H1 (cell line): Measurements from ENCODE around the gene ASIC5. TPM values are rescaled to one million over a fixed set of nuclear protein-coding genes. Genes with fewer than 3 reads are reported as not detected.

Source experiments
- CTCF ChIA-PET: fragments of 300-600 bp; sonication (Branson Sonifier 250); formaldehyde crosslinking; loops from one replicate; lab custom pipeline; 2021; ENCODE audit not compliant: partially characterized antibody; lab: Charles Lee
- POLR2A ChIA-PET: fragments of 300-600 bp; sonication (Branson Sonifier 250); formaldehyde crosslinking; loops from one replicate; lab custom pipeline; 2021; ENCODE audit warnings: inconsistent platforms; ENCODE audit not compliant: partially characterized antibody; lab: Charles Lee
- DNase-seq, 2 experiments: peaks; one replicate each; pipeline versions ENCODE4 v3.0.0 to v3.0.0-alpha.2; 2010 to 2022; ENCODE audit warnings: low spot score in 2 of 2, low read depth in 1 of 2, mixed read lengths in 1 of 2
- FAIRE-seq: peaks from 2 replicates; lab custom pipeline; 2011; peaks lifted over from hg19 to GRCh38; lab: Jason Lieb, UNC
- H2AFZ ChIP-seq: 2 replicates; pipeline ENCODE4 v1.8.1; 2012; ENCODE audit warnings: low read length, inconsistent platforms
- H2AK5ac ChIP-seq: 2 replicates; pipeline ENCODE4 v1.6.1; 2013; ENCODE audit warnings: low read depth, low read length
- H2BK120ac ChIP-seq: replicated peaks from 2 replicates; pipeline ENCODE3; 2013; ENCODE audit warnings: low read depth, low read length, inconsistent platforms
- H2BK12ac ChIP-seq: 2 replicates; pipeline ENCODE4 v1.6.1; 2013; ENCODE audit warnings: low read depth, low read length
- H2BK15ac ChIP-seq: 2 replicates; pipeline ENCODE4 v1.6.1; 2013; ENCODE audit warnings: low read length
- H2BK20ac ChIP-seq: 2 replicates; pipeline ENCODE4 v1.6.1; 2013; ENCODE audit warnings: low read length
- H2BK5ac ChIP-seq: 2 replicates; pipeline ENCODE4 v1.6.1; 2013; ENCODE audit warnings: low read depth, low read length
- H3K14ac ChIP-seq: 2 replicates; pipeline ENCODE4 v1.6.1; 2013; ENCODE audit warnings: inconsistent platforms; ENCODE audit not compliant: insufficient read length
- H3K18ac ChIP-seq: 2 replicates; pipeline ENCODE4 v1.6.1; 2013; ENCODE audit warnings: low read length; ENCODE audit errors: extremely low read depth
- H3K23ac ChIP-seq: 2 replicates; pipeline ENCODE4 v1.6.1; 2013; ENCODE audit warnings: inconsistent platforms; ENCODE audit not compliant: insufficient read length
- H3K23me2 ChIP-seq: 2 replicates; pipeline ENCODE4 v1.6.1; 2013; ENCODE audit warnings: low read depth, low read length
- H3K27ac ChIP-seq: 2 replicates; pipeline ENCODE4 v1.6.1; 2011; ENCODE audit warnings: low read depth, low read length, inconsistent platforms
- H3K27me3 ChIP-seq, 4 experiments: replicated peaks in 1 of 4; 1 replicate in 1 of 4; 2 replicates in 3 of 4; pipeline versions ENCODE4 v1.6.1 to v1.8.1; 2011 to 2013; ENCODE audit warnings: low read length in 3 of 4, mild to moderate bottlenecking in 3 of 4, inconsistent platforms in 2 of 4, mixed read lengths in 2 of 4, moderate library complexity in 1 of 4; ENCODE audit not compliant: control insufficient read depth in 3 of 4, insufficient read depth in 3 of 4; ENCODE audit errors: extremely low read depth in 1 of 4
- H3K36me3 ChIP-seq, 4 experiments: 2 replicates each; pipeline versions ENCODE4 v1.6.1 to v1.8.1; 2011 to 2013; ENCODE audit warnings: mild to moderate bottlenecking in 4 of 4, low read length in 3 of 4, moderate library complexity in 2 of 4, control low read depth in 1 of 4, inconsistent platforms in 1 of 4; ENCODE audit not compliant: insufficient read depth in 4 of 4, control insufficient read depth in 2 of 4
- H3K4ac ChIP-seq: replicated peaks from 2 replicates; pipeline ENCODE3; 2013; ENCODE audit warnings: low read length, low read depth, mixed read lengths, inconsistent platforms; ENCODE audit not compliant: insufficient read length
- H3K4me1 ChIP-seq, 4 experiments: replicated peaks in 1 of 4; 1 replicate in 1 of 4; 2 replicates in 3 of 4; pipeline versions ENCODE4 v1.6.1 to v1.8.1; 2011 to 2013; ENCODE audit warnings: low read length in 3 of 4, inconsistent platforms in 2 of 4, mixed read lengths in 1 of 4; ENCODE audit not compliant: insufficient read depth in 4 of 4, control insufficient read depth in 3 of 4
- H3K4me2 ChIP-seq, 2 experiments: 2 replicates each; pipeline versions ENCODE4 v1.6.1 to v1.8.1; 2011 to 2013; ENCODE audit warnings: low read depth in 2 of 2, low read length in 2 of 2, control low read depth in 1 of 2, inconsistent platforms in 1 of 2, mild to moderate bottlenecking in 1 of 2; ENCODE audit not compliant: insufficient read depth in 1 of 2
- H3K4me3 ChIP-seq, 4 experiments: fragments of 200-600, 300-600 bp in 1 of 4; sonication (generic), shearing (Covaris generic), sonication (Bioruptor Twin) in 1 of 4; 2 replicates each; pipeline versions ENCODE4 v1.5.1 to v1.8.1; 2011 to 2016; ENCODE audit warnings: low read length in 4 of 4, low read depth in 3 of 4, control low read depth in 2 of 4, inconsistent platforms in 2 of 4, mild to moderate bottlenecking in 2 of 4, mixed read lengths in 1 of 4, moderate library complexity in 1 of 4; ENCODE audit not compliant: insufficient read depth in 2 of 4; ENCODE audit errors: extremely low read depth in 1 of 4
- H3K56ac ChIP-seq: replicated peaks from 2 replicates; pipeline ENCODE3; 2013; ENCODE audit warnings: low read depth, mild to moderate bottlenecking, mixed read lengths, low read length, inconsistent platforms; ENCODE audit not compliant: insufficient read length
- H3K79me1 ChIP-seq: 2 replicates; pipeline ENCODE4 v1.6.1; 2013; ENCODE audit warnings: low read depth, low read length, control low read depth
- H3K79me2 ChIP-seq, 2 experiments: 2 replicates each; pipeline versions ENCODE4 v1.6.1 to v1.8.1; 2012 to 2013; ENCODE audit warnings: low read length in 2 of 2, mild to moderate bottlenecking in 2 of 2, inconsistent platforms in 1 of 2; ENCODE audit not compliant: insufficient read depth in 2 of 2, control insufficient read depth in 1 of 2
- H3K9ac ChIP-seq, 4 experiments: replicated peaks in 1 of 4; 1 replicate in 1 of 4; 2 replicates in 3 of 4; pipeline versions ENCODE4 v1.6.1 to v1.8.1; 2011 to 2013; ENCODE audit warnings: low read depth in 3 of 4, low read length in 3 of 4, control low read depth in 2 of 4, mild to moderate bottlenecking in 2 of 4, moderate library complexity in 2 of 4, inconsistent platforms in 1 of 4; ENCODE audit errors: extremely low read depth in 1 of 4
- H3K9me3 ChIP-seq, 2 experiments: 2 replicates each; pipeline versions ENCODE4 v1.6.1 to v1.8.1; 2012 to 2013; ENCODE audit warnings: mild to moderate bottlenecking in 2 of 2, moderate library complexity in 2 of 2, control low read depth in 1 of 2, inconsistent platforms in 1 of 2, low read depth in 1 of 2, low read length in 1 of 2, mixed read lengths in 1 of 2; ENCODE audit not compliant: insufficient read depth in 2 of 2
- H4K20me1 ChIP-seq, 2 experiments: replicated peaks in 1 of 2; 2 replicates each; pipeline versions ENCODE3 to v1.8.1; 2011 to 2013; ENCODE audit warnings: inconsistent platforms in 2 of 2, low read length in 2 of 2, mild to moderate bottlenecking in 1 of 2; ENCODE audit not compliant: insufficient read depth in 2 of 2, control insufficient read depth in 1 of 2
- H4K5ac ChIP-seq: 2 replicates; pipeline ENCODE4 v1.6.1; 2013; ENCODE audit warnings: low read length, low read depth, mixed read lengths, inconsistent platforms; ENCODE audit not compliant: insufficient read length
- H4K8ac ChIP-seq: 2 replicates; pipeline ENCODE4 v1.8.0; 2013; ENCODE audit warnings: mild to moderate bottlenecking, moderate library complexity, low read length, inconsistent platforms; ENCODE audit not compliant: insufficient read depth; ENCODE audit errors: extremely low read depth
- H4K91ac ChIP-seq: replicated peaks from 2 replicates; pipeline ENCODE3; 2013; ENCODE audit warnings: low read length, mixed read lengths, inconsistent platforms; ENCODE audit not compliant: insufficient read length
- BRCA1 ChIP-seq: IDR thresholded peaks from 2 replicates; pipeline ENCODE4 v1.6.1; 2012; ENCODE audit warnings: low read depth, low read length, improper control_type of control experiment
- CTBP2 ChIP-seq: IDR thresholded peaks from 2 replicates; pipeline ENCODE4 v1.7.0; 2011; ENCODE audit warnings: borderline replicate concordance, mild to moderate bottlenecking, moderate library complexity, mixed read lengths, low read length; ENCODE audit not compliant: insufficient read depth, insufficient read length
- CTCF ChIP-seq, 3 experiments: IDR thresholded peaks; 1 replicate in 2 of 3; 2 replicates in 1 of 3; pipeline versions ENCODE4 v1.5.1 to v1.6.1; 2011; ENCODE audit warnings: low read length in 3 of 3, mild to moderate bottlenecking in 3 of 3, inconsistent platforms in 2 of 3, low read depth in 1 of 3, moderate library complexity in 1 of 3; ENCODE audit not compliant: insufficient read depth in 1 of 3; ENCODE audit errors: control extremely low read depth in 1 of 3
- GABPA ChIP-seq: IDR thresholded peaks from 2 replicates; pipeline ENCODE4 v1.6.1; 2011; ENCODE audit warnings: mild to moderate bottlenecking, low read length, moderate library complexity, borderline replicate concordance; ENCODE audit not compliant: insufficient read depth
- GTF2F1 ChIP-seq: IDR thresholded peaks from 2 replicates; pipeline ENCODE4 v1.6.1; 2012; ENCODE audit warnings: low read depth, low read length, improper control_type of control experiment, borderline replicate concordance
- KDM1A ChIP-seq: fragments of 200-600, 300-600 bp; sonication (generic); IDR thresholded peaks from 2 replicates; pipeline ENCODE4 v1.7.1; 2016; ENCODE audit warnings: mild to moderate bottlenecking, low read length, borderline replicate concordance
- KDM5A ChIP-seq: fragments of 200-600 bp; IDR thresholded peaks from 2 replicates; pipeline ENCODE4 v1.7.1; 2012; ENCODE audit warnings: mild to moderate bottlenecking, low read length, inconsistent platforms, mixed read lengths
- POLR2AphosphoS5 ChIP-seq: IDR thresholded peaks from 2 replicates; pipeline ENCODE4 v1.6.1; 2011; ENCODE audit warnings: low read depth, low read length
- RNF2 ChIP-seq: fragments of 200-900, 300-1000 bp; sonication (generic); IDR thresholded peaks from 2 replicates; pipeline ENCODE4 v1.7.1; 2016; ENCODE audit warnings: borderline replicate concordance, low read depth, mild to moderate bottlenecking, antibody characterized with exemption, low read length; ENCODE audit not compliant: poor library complexity, severe bottlenecking; ENCODE audit errors: missing control alignments
- SP4 ChIP-seq: IDR thresholded peaks from 2 replicates; pipeline ENCODE4 v1.6.1; 2012; ENCODE audit warnings: low read length, inconsistent platforms
- YY1 ChIP-seq: IDR thresholded peaks from 2 replicates; pipeline ENCODE4 v1.6.1; 2011; ENCODE audit warnings: low read depth, mild to moderate bottlenecking, low read length
- WGBS, 2 experiments: shearing (Covaris generic) in 1 of 2; methylation state at CpG; one replicate each; pipeline versions ENCODE4 v1.1.6 to v1.1.7; 2013 to 2015; ENCODE audit warnings: low lambda C conversion rate in 2 of 2, mixed read lengths in 2 of 2, inconsistent platforms in 1 of 2, low coverage in 1 of 2, missing lambda C conversion rate in 1 of 2; ENCODE audit not compliant: insufficient replicate concordance in 2 of 2, insufficient coverage in 1 of 2, insufficient read length in 1 of 2; ENCODE audit errors: extremely low coverage in 1 of 2, missing lambda C conversion rate in 1 of 2; 5-methylcytosine and 5-hydroxymethylcytosine counted together
- polyA plus RNA-seq, 7 experiments: library from polyadenylated mRNA; depleted of rRNA in 3 of 7; stranded (reverse) in 5 of 7; unstranded in 2 of 7; fragments of >200 nt in 5 of 7; fragments of 200-250 nt in 2 of 7; gene quantifications; 1 replicate in 5 of 7; 2 replicates in 1 of 7; 4 replicates in 1 of 7; pipeline versions ENCODE4 v1.2.1 to v1.2.3, GENCODE V29; 2011 to 2013; ENCODE audit warnings: missing spikeins in 2 of 7, mixed read lengths in 2 of 7
- total RNA-seq: library from RNA; stranded (reverse); fragmentation: NEBNext Ultra II Directional; extraction: Animal tissue kit (Norgen Biotek cat#: 25700); gene quantifications from 2 replicates; pipeline ENCODE4 v1.2.1, GENCODE V29; 2021

Gene ASIC5
- total and polyA plus RNA-seq, 2 of the 8 experiments (the other 6 are each of a cell fraction or from before 2014, with no cell fraction given) = not detected

- Histone ChIP-seq H3K9me3 (no peaks in the 10 kb centered on the region), H3K56ac (no peak overlapping the region), H2AFZ (no peak overlapping the region), H2AK5ac (no peak overlapping the region), H2BK12ac (no peak overlapping the region), H3K4me3 (no peak overlapping the region), H3K18ac (no peak overlapping the region), H2BK20ac (no peak overlapping the region), H3K27me3 (no peaks in the 10 kb centered on the region), H3K23me2 (0 out of 2 replicates have a peak, but pooled peaks cover 1% of the 10 kb centered on the region), H3K79me1 (no peaks in the 10 kb centered on the region), H2BK120ac (no peak overlapping the region), H3K23ac (no peak overlapping the region), H4K91ac (no peak overlapping the region), H3K9ac (no peak overlapping the region), H3K4me1 (no peaks in the 10 kb centered on the region), H4K20me1 (no peaks in the 10 kb centered on the region), H4K8ac (no peak overlapping the region), H4K5ac (no peak overlapping the region), H2BK5ac (no peak overlapping the region), H3K79me2 (no peaks in the 10 kb centered on the region), H3K4ac (no peak overlapping the region), H2BK15ac (no peak overlapping the region), H3K4me2 (no peak overlapping the region), H3K14ac (no peak overlapping the region), H3K27ac (no peak overlapping the region), H3K36me3 (no peaks in the 10 kb centered on the region)
- ChIA-PET CTCF (interaction anchor here (1.1 to 2.1 kb wide), 9 partner anchors 8 to 359 kb away, joined by 3 to 30 read pairs (median 7); no protein-coding TSS in a partner anchor), POLR2A (no interaction called here)
- WGBS, 2 experiments = 88% methylated on average over 1 of the region's 1 CpG; no CpG with 5 or more reads in 1 of the 2 experiments
- FAIRE-seq (no peak), DNase-seq (no peak)
- no peak for TF ChIP-seq KDM5A
- TF ChIP-seq KDM1A = no peak
- TF ChIP-seq RNF2 = no peak
- TF ChIP-seq GABPA = no peak
- TF ChIP-seq GTF2F1 = no peak
- TF ChIP-seq BRCA1 = no peak
- no peak for TF ChIP-seq POLR2AphosphoS5
- TF ChIP-seq SP4 = no peak
- TF ChIP-seq CTBP2 = no peak
- TF ChIP-seq YY1 = no peak
- TF ChIP-seq CTCF (IDR thresholded peaks at IDR 0.05; ENCODE audit: control extremely low read depth in 1 of 3, insufficient read depth in 1 of 3, low read depth in 1 of 3, low read length in 3 of 3) = no peak
These were observed 80.2 kb downstream of the ASIC5 start for GRCh38 chr4:155785828-155786227.
